H9 (cell line): ENCODE data around the gene CNTF. TPM values are rescaled to one million over a fixed set of nuclear protein-coding genes. Genes with fewer than 3 reads are reported as not detected.

Experiments
- DNase-seq: peaks from one replicate; pipeline ENCODE4 v3.0.0-alpha.2; 2017
- H2AFZ ChIP-seq: one replicate; pipeline ENCODE4 v1.6.1; 2013; ENCODE audit warnings: mild to moderate bottlenecking, low read length, control low read depth, moderate library complexity
- H2AK5ac ChIP-seq: 2 replicates; pipeline ENCODE4 v1.6.1; 2013; ENCODE audit warnings: low read length, control low read depth, mixed read lengths; ENCODE audit not compliant: insufficient read length
- H2BK120ac ChIP-seq: one replicate; pipeline ENCODE4 v1.6.1; 2013; ENCODE audit warnings: low read depth, mild to moderate bottlenecking, low read length, control low read depth, inconsistent platforms; ENCODE audit not compliant: poor library complexity, severe bottlenecking
- H2BK12ac ChIP-seq: 2 replicates; pipeline ENCODE4 v1.6.1; 2013; ENCODE audit warnings: low read length, control low read depth, mixed read lengths, low read depth; ENCODE audit not compliant: insufficient read length
- H2BK15ac ChIP-seq: 2 replicates; pipeline ENCODE4 v1.6.1; 2013; ENCODE audit warnings: low read depth, low read length, control low read depth
- H2BK20ac ChIP-seq: one replicate; pipeline ENCODE4 v1.6.1; 2013; ENCODE audit warnings: low read depth, mild to moderate bottlenecking, low read length, control low read depth, inconsistent platforms; ENCODE audit not compliant: poor library complexity, severe bottlenecking
- H2BK5ac ChIP-seq: 2 replicates; pipeline ENCODE4 v1.6.1; 2013; ENCODE audit warnings: low read length, control low read depth, mixed read lengths; ENCODE audit not compliant: insufficient read length
- H3K14ac ChIP-seq: 2 replicates; pipeline ENCODE4 v1.6.1; 2013; ENCODE audit warnings: low read length, control low read depth; ENCODE audit not compliant: insufficient read depth
- H3K18ac ChIP-seq: 2 replicates; pipeline ENCODE4 v1.6.1; 2013; ENCODE audit warnings: low read depth, mild to moderate bottlenecking, mixed read lengths, low read length, control low read depth; ENCODE audit not compliant: insufficient read length
- H3K23ac ChIP-seq: 2 replicates; pipeline ENCODE4 v1.6.1; 2013; ENCODE audit warnings: low read length, control low read depth, mixed read lengths, low read depth; ENCODE audit not compliant: insufficient read length
- H3K23me2 ChIP-seq: 2 replicates; pipeline ENCODE4 v1.6.1; 2013; ENCODE audit warnings: low read depth, mild to moderate bottlenecking, mixed read lengths, low read length, control low read depth; ENCODE audit not compliant: insufficient read length, poor library complexity, severe bottlenecking
- H3K27ac ChIP-seq: 2 replicates; pipeline ENCODE4 v1.5.1; 2013; ENCODE audit warnings: low read length, control low read depth, mixed read lengths, low read depth; ENCODE audit not compliant: insufficient read length
- H3K27me3 ChIP-seq: 2 replicates; pipeline ENCODE4 v1.6.1; 2013; ENCODE audit warnings: low read length, control low read depth, inconsistent platforms; ENCODE audit not compliant: insufficient read depth
- H3K4ac ChIP-seq: 2 replicates; pipeline ENCODE4 v1.6.1; 2013; ENCODE audit warnings: low read depth, mild to moderate bottlenecking, control low read depth, inconsistent platforms, low read length, moderate library complexity
- H3K4me1 ChIP-seq: 2 replicates; pipeline ENCODE4 v1.6.1; 2013; ENCODE audit warnings: low read length, control low read depth, inconsistent platforms; ENCODE audit not compliant: insufficient read depth
- H3K4me2 ChIP-seq: 2 replicates; pipeline ENCODE4 v1.6.1; 2013; ENCODE audit warnings: low read length, control low read depth, mixed read lengths; ENCODE audit not compliant: insufficient read length, insufficient read depth
- H3K56ac ChIP-seq: 2 replicates; pipeline ENCODE4 v1.6.1; 2013; ENCODE audit warnings: low read depth, mild to moderate bottlenecking, mixed read lengths, low read length, control low read depth; ENCODE audit not compliant: insufficient read length
- H3K79me1 ChIP-seq: 2 replicates; pipeline ENCODE4 v1.6.1; 2013; ENCODE audit warnings: low read depth, mild to moderate bottlenecking, moderate library complexity, low read length, control low read depth, inconsistent platforms; ENCODE audit not compliant: insufficient read depth, poor library complexity, severe bottlenecking
- H3K79me2 ChIP-seq: 2 replicates; pipeline ENCODE4 v1.6.1; 2013; ENCODE audit warnings: low read length, control low read depth, inconsistent platforms; ENCODE audit not compliant: insufficient read depth
- H3K9ac ChIP-seq: 2 replicates; pipeline ENCODE4 v1.6.1; 2013; ENCODE audit warnings: low read length, control low read depth, mixed read lengths; ENCODE audit not compliant: insufficient read length; ENCODE audit errors: extremely low read depth
- H3K9me3 ChIP-seq: one replicate; pipeline ENCODE4 v1.6.1; 2013; ENCODE audit warnings: low read depth, low read length, inconsistent platforms; ENCODE audit not compliant: control insufficient read depth
- H3T11ph ChIP-seq: one replicate; pipeline ENCODE4 v1.6.1; 2013; ENCODE audit warnings: mild to moderate bottlenecking, low read length, control low read depth, inconsistent platforms
- H4K20me1 ChIP-seq: one replicate; pipeline ENCODE4 v1.6.1; 2013; ENCODE audit not compliant: control insufficient read depth, insufficient read length, insufficient read depth
- H4K5ac ChIP-seq: 2 replicates; pipeline ENCODE4 v1.6.1; 2013; ENCODE audit warnings: low read depth, mild to moderate bottlenecking, mixed read lengths, low read length, control low read depth; ENCODE audit not compliant: insufficient read length
- H4K8ac ChIP-seq: replicated peaks from 2 replicates; pipeline ENCODE4 v1.6.1; 2013; ENCODE audit warnings: low read length, control low read depth, mixed read lengths, low read depth; ENCODE audit not compliant: insufficient read length
- H4K91ac ChIP-seq: 2 replicates; pipeline ENCODE4 v1.6.1; 2013; ENCODE audit warnings: low read depth, mild to moderate bottlenecking, moderate library complexity, mixed read lengths, low read length, control low read depth; ENCODE audit not compliant: insufficient read length
- H3K27ac Mint-ChIP-seq, 3 experiments: 2 replicates in 2 of 3; 3 replicates in 1 of 3; pipeline ENCODE4 v1.8.0; 2020 to 2021; ENCODE audit warnings: mixed read lengths in 3 of 3, mild to moderate bottlenecking in 1 of 3, moderate library complexity in 1 of 3
- H3K27me3 Mint-ChIP-seq: 2 replicates; pipeline ENCODE4 v1.8.0; 2021; ENCODE audit warnings: low read depth, mild to moderate bottlenecking, moderate library complexity, mixed read lengths
- H3K36me3 Mint-ChIP-seq, 3 experiments: 2 replicates in 2 of 3; 3 replicates in 1 of 3; pipeline ENCODE4 v1.8.0; 2020 to 2021; ENCODE audit warnings: low read depth in 3 of 3, mixed read lengths in 3 of 3; ENCODE audit not compliant: insufficient read depth in 1 of 3
- H3K4me1 Mint-ChIP-seq, 2 experiments: 2 replicates each; pipeline ENCODE4 v1.8.0; 2020; ENCODE audit warnings: mixed read lengths in 2 of 2
- H3K4me3 Mint-ChIP-seq, 2 experiments: 2 replicates in 1 of 2; 3 replicates in 1 of 2; pipeline ENCODE4 v1.8.0; 2020 to 2021; ENCODE audit warnings: mild to moderate bottlenecking in 2 of 2, mixed read lengths in 2 of 2, moderate library complexity in 1 of 2
- H3K9me3 Mint-ChIP-seq, 2 experiments: 2 replicates in 1 of 2; 3 replicates in 1 of 2; pipeline ENCODE4 v1.8.0; 2020; ENCODE audit warnings: mild to moderate bottlenecking in 2 of 2, mixed read lengths in 2 of 2, moderate library complexity in 1 of 2
- CTCF ChIP-seq: fragments of 200-600 bp; sonication (generic); conservative IDR thresholded peaks from 3 replicates; pipeline ENCODE4 v1.8.0; 2021; ENCODE audit warnings: antibody characterized with exemption, mild to moderate bottlenecking
- WGBS: extraction: QIAGEN DNeasy Blood & Tissue Kit; methylation state at CpG from one replicate; pipeline ENCODE4 v1.1.7; 2013; ENCODE audit warnings: missing lambda C conversion rate, low lambda C conversion rate, mixed read lengths; ENCODE audit not compliant: insufficient read length; ENCODE audit errors: extremely low coverage; 5-methylcytosine and 5-hydroxymethylcytosine counted together
- total RNA-seq: library from RNA; stranded (reverse); gene quantifications from 2 replicates; pipeline ENCODE4 v1.2.1, GENCODE V29; 2021

The CNTF gene
- total RNA-seq, 1 experiment from 2014 or later, result 3.5 TPM

- Histone ChIP-seq H3K79me1 (no peaks in the 10 kb centered on the region), H3K79me2 (no peaks in the 10 kb centered on the region), H4K5ac (no peak overlapping the region), H2BK12ac (no peak overlapping the region), H3K27ac (no peak overlapping the region), H2AK5ac (no peak overlapping the region), H3K18ac (no peak overlapping the region), H3T11ph (no peak overlapping the region), H4K8ac (no peak overlapping the region), H3K14ac (no peak overlapping the region; the same call in 1 of the 2 replicates), H2AFZ (no peak overlapping the region), H3K4me2 (no peak overlapping the region), H3K9ac (no peak overlapping the region), H4K20me1 (no peaks in the 10 kb centered on the region), H3K23me2 (no peaks in the 10 kb centered on the region), H4K91ac (no peak overlapping the region), H3K4ac (no peak overlapping the region), H3K4me1 (peaks cover 11% of the 10 kb centered on the region; the same call in 1 of the 2 replicates), H3K56ac (no peak overlapping the region), H2BK15ac (no peak overlapping the region), H3K23ac (no peak overlapping the region), H2BK120ac (no peak overlapping the region), H2BK20ac (no peak overlapping the region), H3K9me3 (no peaks in the 10 kb centered on the region), H3K27me3 (no peaks in the 10 kb centered on the region), H2BK5ac (no peak overlapping the region)
- Mint-ChIP-seq H3K9me3 (no peaks in the 10 kb centered on the region; a peak in 1 of 5 replicates), H3K27ac (no peak overlapping the region), H3K36me3 (no peaks in the 10 kb centered on the region), H3K27me3 (no peaks in the 10 kb centered on the region; the same call in 1 of the 2 replicates), H3K4me3 (no peak overlapping the region), H3K4me1 (no peaks in the 10 kb centered on the region)
- TF ChIP-seq CTCF, result no peak
- no peak for DNase-seq
- WGBS, result no CpG with 5 or more reads among the region's 3 CpGs
These were observed 14.1 kb downstream of the CNTF start for GRCh38 chr11:58636587-58636986.
